Measurements from ENCODE around the gene UGT1A3. TPM values are rescaled to one million over a fixed set of nuclear protein-coding genes. Genes with fewer than 3 reads are reported as not detected.

UGT1A3 gene
- total and polyA plus RNA-seq, 4 donors = 7.0 to 61.6 (median 18.2) TPM; not detected in 1

- no peak overlapping the region for H3K4me3 ChIP-seq (ENCODE audit: low read depth in 1 of 3, low read length in 3 of 3)
- H3K36me3 ChIP-seq (ENCODE audit: control insufficient read depth in 4 of 4, insufficient read depth in 3 of 4, low read depth in 1 of 4, low read length in 3 of 4) = peaks cover 0 to 4% (median 2%) of the 10 kb centered on the region in 4 donors
- no peak for DNase-seq (ENCODE audit: low spot score)
- H3K27ac ChIP-seq (ENCODE audit: low read depth in 1 of 2, low read length in 2 of 2) = no peak overlapping the region
- H3K9ac ChIP-seq (ENCODE audit: low read depth in 1 of 2, low read length in 2 of 2) = no peak overlapping the region
- no peaks in the 10 kb centered on the region for H3K27me3 ChIP-seq (ENCODE audit: control insufficient read depth in 4 of 4, insufficient read depth in 4 of 4, low read length in 3 of 4)
- WGBS = 96% methylated on average over 46 of the region's 46 CpGs
- no peaks in the 10 kb centered on the region for H3K9me3 ChIP-seq (ENCODE audit: control insufficient read depth in 4 of 4, low read length in 3 of 4)
- peaks cover 17 to 70% (median 40%) of the 10 kb centered on the region in 4 donors for H3K4me1 ChIP-seq (ENCODE audit: control insufficient read depth in 4 of 4, insufficient read depth in 4 of 4, low read length in 3 of 4)
- TF ChIP-seq GABPA (IDR thresholded peaks at IDR 0.05 in 1 of 2, conservative IDR thresholded peaks at IDR 0.05 in 1 of 2) = no peak
- TF ChIP-seq RAD21 (IDR thresholded peaks at IDR 0.05) = no peak
- TF ChIP-seq MAX (IDR thresholded peaks at IDR 0.05) = no peak
- no peak for TF ChIP-seq TAF1 (conservative IDR thresholded peaks at IDR 0.05)
These were observed 14.8 kb downstream of the UGT1A3 start for GRCh38 chr2:233743464-233744259.

- H3K9me3 ChIP-seq (ENCODE audit: control insufficient read depth in 4 of 4, low read length in 3 of 4) = no peaks in the 10 kb centered on the region
- H3K36me3 ChIP-seq (ENCODE audit: control insufficient read depth in 4 of 4, insufficient read depth in 3 of 4, low read depth in 1 of 4, low read length in 3 of 4) = peaks cover 0 to 4% (median 2%) of the 10 kb centered on the region in 4 donors
- peaks cover 16 to 64% (median 39%) of the 10 kb centered on the region in 4 donors for H3K4me1 ChIP-seq (ENCODE audit: control insufficient read depth in 4 of 4, insufficient read depth in 4 of 4, low read length in 3 of 4)
- no peak overlapping the region for H3K9ac ChIP-seq (ENCODE audit: low read depth in 1 of 2, low read length in 2 of 2)
- WGBS = 36% methylated on average over 5 of the region's 5 CpGs
- H3K27ac ChIP-seq (ENCODE audit: low read depth in 1 of 2, low read length in 2 of 2) = peak overlapping the region; percentile 49 to 65
- TF ChIP-seq YY1 (IDR thresholded peaks at IDR 0.05) (peak; percentile 78), SP1 (IDR thresholded peaks at IDR 0.05) (peak; percentile 94), ATF3 (IDR thresholded peaks at IDR 0.05) (peak; percentile 32), GABPA (IDR thresholded peaks at IDR 0.05 in 1 of 2, conservative IDR thresholded peaks at IDR 0.05 in 1 of 2) (peak in 1 of 2 donors; percentile 17), MAX (IDR thresholded peaks at IDR 0.05) (peak; percentile 59), HNF4G (IDR thresholded peaks at IDR 0.05) (peak; percentile 86), RAD21 (IDR thresholded peaks at IDR 0.05) (peak; percentile 37 to 55), JUND (IDR thresholded peaks at IDR 0.05) (peak; percentile 88 to 90), EGR1 (IDR thresholded peaks at IDR 0.05; ENCODE audit: low read depth in 2 of 2) (peak; percentile 50 to 59), HNF4A (conservative IDR thresholded peaks at IDR 0.05) (peak; percentile 97 to 98), TAF1 (conservative IDR thresholded peaks at IDR 0.05) (no peak), REST (IDR thresholded peaks at IDR 0.05) (peak; percentile 59), FOXA1 (IDR thresholded peaks at IDR 0.05) (no peak), FOXA2 (IDR thresholded peaks at IDR 0.05) (peak; percentile 72), RXRA (IDR thresholded peaks at IDR 0.05) (peak; percentile 96 to 98), NR2F2 (IDR thresholded peaks at IDR 0.05) (no peak), ZBTB33 (IDR thresholded peaks at IDR 0.05) (peak; percentile 87), CTCF (IDR thresholded peaks at IDR 0.05; ENCODE audit: low read depth, low read length, missing input control) (no peak)
- H3K4me3 ChIP-seq (ENCODE audit: low read depth in 1 of 3, low read length in 3 of 3) = peak overlapping the region in 1 of 3 donors; percentile 22
- no peak for DNase-seq (ENCODE audit: low spot score)
- no peaks in the 10 kb centered on the region for H3K27me3 ChIP-seq (ENCODE audit: control insufficient read depth in 4 of 4, insufficient read depth in 4 of 4, low read length in 3 of 4)
These were observed 16.4 kb downstream of the UGT1A3 start for GRCh38 chr2:233745073-233745755.

All from liver (tissue), 9 donors.